SK-N-MC (cell line): ENCODE measurements around the gene MACROH2A1.

Source experiments
- DNase-seq: peaks from one replicate; pipeline ENCODE4 v3.0.0-alpha.2; 2011; ENCODE audit warnings: low read depth, low spot score
- H3K27ac ChIP-seq: fragments of 200-600 bp; sonication (generic); 2 replicates; pipeline ENCODE4 v1.5.1; 2016; ENCODE audit warnings: mixed run types
- H3K36me3 ChIP-seq: fragments of 200-600 bp; sonication (generic); 2 replicates; pipeline ENCODE4 v1.6.1; 2017; ENCODE audit warnings: antibody characterized with exemption, low read length, mixed read lengths; ENCODE audit not compliant: insufficient read depth
- H3K4me3 ChIP-seq: fragments of 200-600 bp; sonication (generic); 2 replicates; pipeline ENCODE4 v1.5.1; 2016
- H3K9ac ChIP-seq: fragments of 200-600 bp; sonication (generic); 2 replicates; pipeline ENCODE4 v1.8.0; 2017; ENCODE audit warnings: mixed run types, mixed read lengths; ENCODE audit not compliant: insufficient read length
- H3K9me3 ChIP-seq: fragments of 200-600 bp; sonication (generic); 2 replicates; pipeline ENCODE4 v1.6.1; 2017; ENCODE audit warnings: low read depth, mild to moderate bottlenecking, antibody characterized with exemption, low read length, moderate library complexity, mixed read lengths
- EZH2 ChIP-seq: fragments of 200-600 bp; sonication (generic); IDR thresholded peaks from one replicate; pipeline ENCODE4 v1.6.1; 2017; ENCODE audit warnings: antibody characterized with exemption
- FOXP2 ChIP-seq: optimal IDR thresholded peaks from 2 replicates; pipeline ENCODE3; 2011; ENCODE audit warnings: mild to moderate bottlenecking, moderate library complexity; ENCODE audit not compliant: insufficient read depth; ENCODE audit errors: extremely low read length, control extremely low read depth
- POLR2AphosphoS5 ChIP-seq: IDR thresholded peaks from 2 replicates; pipeline ENCODE4 v1.6.1; 2012; ENCODE audit warnings: mild to moderate bottlenecking, low read depth, low read length, borderline replicate concordance

Gene MACROH2A1

GRCh38 chr5:135295852-135296251, 103.2 kb downstream of the MACROH2A1 start:
- no peak overlapping the region for H3K27ac ChIP-seq
- H3K9me3 ChIP-seq: no peaks in the 10 kb centered on the region
- no peak overlapping the region for H3K4me3 ChIP-seq
- TF ChIP-seq EZH2: no peak
- no peak for TF ChIP-seq POLR2AphosphoS5
- no peak for TF ChIP-seq FOXP2
- no peak for DNase-seq
- H3K9ac ChIP-seq: no peak overlapping the region
- H3K36me3 ChIP-seq: no peaks in the 10 kb centered on the region

- Histone ChIP-seq H3K9ac (no peak overlapping the region), H3K4me3 (no peak overlapping the region), H3K27ac (no peak overlapping the region), H3K9me3 (no peaks in the 10 kb centered on the region), H3K36me3 (no peaks in the 10 kb centered on the region)
- DNase-seq: no peak
- no peak for TF ChIP-seq FOXP2
- TF ChIP-seq POLR2AphosphoS5: no peak
- no peak for TF ChIP-seq EZH2
Observed at GRCh38 chr5:135294793-135295192, 104.2 kb downstream of the MACROH2A1 start.

- Histone ChIP-seq H3K9ac (no peak overlapping the region), H3K27ac (no peak overlapping the region), H3K36me3 (no peaks in the 10 kb centered on the region), H3K9me3 (no peaks in the 10 kb centered on the region), H3K4me3 (no peak overlapping the region)
- DNase-seq: no peak
- TF ChIP-seq FOXP2 (no peak), EZH2 (no peak), POLR2AphosphoS5 (no peak)
Observed at GRCh38 chr5:135289651-135290050, 109.4 kb downstream of the MACROH2A1 start.

GRCh38 chr5:135287551-135287950, 111.5 kb downstream of the MACROH2A1 start:
- TF ChIP-seq POLR2AphosphoS5 (no peak), EZH2 (no peak), FOXP2 (no peak)
- no peak for DNase-seq

More at GRCh38 chr5:135287551-135287950, 111.5 kb downstream of the MACROH2A1 start:
- Histone ChIP-seq H3K4me3 (no peak overlapping the region), H3K9me3 (no peaks in the 10 kb centered on the region), H3K36me3 (no peaks in the 10 kb centered on the region), H3K9ac (no peak overlapping the region), H3K27ac (no peak overlapping the region)
